HK-2 (cell line): ENCODE results near the gene KANSL3.

Experiments
- DNase-seq: peaks from one replicate; pipeline ENCODE4 v3.0.0-alpha.2; 2018; ENCODE audit not compliant: unreplicated experiment

Gene KANSL3

GRCh38 chr2:96608469-96609455 lies 29.4 kb downstream of the KANSL3 start:
- peak; percentile 62 for DNase-seq

GRCh38 chr2:96604104-96604503 lies 34.0 kb downstream of the KANSL3 start:
- DNase-seq = no peak

GRCh38 chr2:96602330-96602823 lies 35.7 kb downstream of the KANSL3 start:
- DNase-seq = no peak

- no peak for DNase-seq
Measured at GRCh38 chr2:96601382-96602292, 36.5 kb downstream of the KANSL3 start.

- DNase-seq = no peak
Measured at GRCh38 chr2:96599941-96600340, 38.2 kb downstream of the KANSL3 start.

GRCh38 chr2:96596596-96596995 lies 41.5 kb downstream of the KANSL3 start:
- no peak for DNase-seq

GRCh38 chr2:96594691-96595152 lies 43.4 kb downstream of the KANSL3 start:
- DNase-seq = no peak

- no peak for DNase-seq
Measured at GRCh38 chr2:96594282-96594681, 43.8 kb downstream of the KANSL3 start.

- no peak for DNase-seq
Measured at GRCh38 chr2:96591494-96591893, 46.6 kb downstream of the KANSL3 start.

GRCh38 chr2:96591054-96591453 lies 47.1 kb downstream of the KANSL3 start:
- DNase-seq = no peak

GRCh38 chr2:96587843-96588242 lies 50.3 kb downstream of the KANSL3 start:
- no peak for DNase-seq

GRCh38 chr2:96584017-96584416 lies 54.1 kb downstream of the KANSL3 start:
- no peak for DNase-seq

GRCh38 chr2:96580771-96581170 lies 57.3 kb downstream of the KANSL3 start:
- peak; percentile 48 for DNase-seq

- DNase-seq = no peak
Measured at GRCh38 chr2:96579422-96579821, 58.7 kb downstream of the KANSL3 start.

- DNase-seq = no peak
Measured at GRCh38 chr2:96578731-96579130, 59.4 kb downstream of the KANSL3 start.

- DNase-seq = no peak
Measured at GRCh38 chr2:96577501-96577900, 60.6 kb downstream of the KANSL3 start.

- DNase-seq = no peak
Measured at GRCh38 chr2:96575785-96576456, 62.2 kb downstream of the KANSL3 start.

- DNase-seq = no peak
Measured at GRCh38 chr2:96574364-96574763, 63.7 kb downstream of the KANSL3 start.

GRCh38 chr2:96568094-96568493 lies 70.0 kb downstream of the KANSL3 start:
- DNase-seq = no peak

- no peak for DNase-seq
Measured at GRCh38 chr2:96565111-96565510, 73.0 kb downstream of the KANSL3 start.

- no peak for DNase-seq
Measured at GRCh38 chr2:96564563-96564962, 73.5 kb downstream of the KANSL3 start.

- DNase-seq = no peak
Measured at GRCh38 chr2:96564026-96564425, 74.1 kb downstream of the KANSL3 start.
